Measurements from ENCODE around the gene GRK1.
"Not testable (repeated sequence)": the region's sequence is repeated elsewhere in the genome, so short reads cannot be mapped to it uniquely, and the experiment has no call there.

Gene GRK1

GRCh38 chr13:113622791-113623490, 44.1 kb upstream of the GRK1 start:
- no peaks in the 10 kb centered on the region for H3K9me3 ChIP-seq
- H3K36me3 ChIP-seq: peaks cover 45% of the 10 kb centered on the region
- DNase-seq: no peak
- H3K4me1 ChIP-seq: no peaks in the 10 kb centered on the region
- TF ChIP-seq CTCF (IDR thresholded peaks at IDR 0.05; ENCODE audit: low read depth, low read length): no peak
- no peaks in the 10 kb centered on the region for H3K27me3 ChIP-seq
- no peak overlapping the region for H3K4me3 ChIP-seq (ENCODE audit: low read depth, low read length)

DNA sequence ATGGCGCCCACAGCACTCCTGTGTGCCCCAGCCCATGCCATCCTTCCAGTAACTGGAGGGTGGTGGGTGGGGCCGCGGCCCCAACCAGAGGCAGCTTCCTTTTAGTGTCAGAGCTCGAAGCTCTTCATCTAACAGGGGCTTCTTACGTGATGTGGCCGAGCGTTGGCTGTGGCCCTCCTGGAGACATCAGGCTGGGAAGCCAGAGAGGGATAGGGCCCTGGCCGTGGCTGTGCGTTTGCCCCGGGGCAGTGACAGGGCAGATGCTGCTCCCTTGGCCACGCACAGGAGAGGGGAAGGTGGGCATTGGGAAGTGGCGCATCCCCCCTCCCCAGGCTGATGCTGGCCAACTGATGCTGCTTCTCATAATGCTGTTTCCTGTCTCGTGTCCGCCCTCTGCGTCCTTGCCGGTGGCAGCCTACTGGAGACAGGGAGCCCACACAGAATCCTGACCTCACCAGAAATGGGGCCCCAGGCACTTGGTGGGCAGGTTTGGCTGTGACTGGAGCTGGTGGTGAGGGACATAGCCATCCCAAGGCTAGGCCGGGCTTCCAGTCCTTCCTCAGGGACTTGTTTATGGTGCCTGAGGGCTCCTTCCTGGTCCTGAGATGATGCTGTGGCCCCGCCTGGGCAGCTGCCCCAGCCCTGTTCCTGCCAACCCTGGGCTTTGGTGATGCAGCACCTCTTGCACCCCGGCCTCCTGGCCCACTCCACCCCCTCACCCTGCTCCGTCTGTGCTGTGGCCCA, 43.4 kb upstream of the GRK1 start:
- H3K36me3 ChIP-seq: peaks cover 48% of the 10 kb centered on the region
- DNase-seq: no peak
- H3K4me1 ChIP-seq: no peaks in the 10 kb centered on the region

DNA sequence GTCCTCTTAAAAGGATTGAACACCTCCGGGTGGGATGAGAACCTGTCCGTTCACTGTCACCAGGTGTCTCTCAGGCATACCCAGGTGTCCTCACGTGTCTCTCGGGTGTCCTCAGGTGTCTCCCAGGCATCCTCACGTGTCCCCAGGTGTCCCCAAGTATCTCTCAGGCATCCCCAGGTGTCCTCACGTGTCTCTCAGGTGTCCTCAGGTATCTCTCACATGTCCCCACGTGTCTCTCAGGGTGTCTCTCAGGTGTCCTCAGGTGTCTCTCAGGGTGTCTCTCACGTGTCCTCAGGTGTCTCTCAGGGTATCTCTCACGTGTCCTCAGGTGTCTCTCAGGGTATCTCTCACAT, 42.8 kb upstream of the GRK1 start:
- H3K9me3 ChIP-seq: no peaks in the 10 kb centered on the region
- H3K36me3 ChIP-seq: peaks cover 48% of the 10 kb centered on the region
- no peak for DNase-seq
- no peak overlapping the region for H3K4me3 ChIP-seq (ENCODE audit: low read depth, low read length)
- H3K27me3 ChIP-seq: no peaks in the 10 kb centered on the region
- H3K4me1 ChIP-seq: no peaks in the 10 kb centered on the region
- no peak for TF ChIP-seq CTCF (IDR thresholded peaks at IDR 0.05; ENCODE audit: low read depth, low read length)

More for the DNA sequence above, 43.4 kb upstream of the GRK1 start:
- no peak overlapping the region for H3K4me3 ChIP-seq (ENCODE audit: low read depth, low read length)
- no peaks in the 10 kb centered on the region for H3K9me3 ChIP-seq
- TF ChIP-seq CTCF (IDR thresholded peaks at IDR 0.05; ENCODE audit: low read depth, low read length): no peak
- no peaks in the 10 kb centered on the region for H3K27me3 ChIP-seq

GRCh38 chr13:113624640-113625304, 42.2 kb upstream of the GRK1 start:
- not testable (repeated sequence) for H3K4me1 ChIP-seq; H3K27me3 ChIP-seq; DNase-seq; H3K4me3 ChIP-seq (ENCODE audit: low read depth, low read length); H3K9me3 ChIP-seq
- peaks cover 48% of the 10 kb centered on the region for H3K36me3 ChIP-seq

GRCh38 chr13:113625965-113626721, 40.9 kb upstream of the GRK1 start:
- peaks cover 51% of the 10 kb centered on the region for H3K36me3 ChIP-seq
- TF ChIP-seq CTCF (IDR thresholded peaks at IDR 0.05; ENCODE audit: low read depth, low read length): no peak
- H3K9me3 ChIP-seq: no peaks in the 10 kb centered on the region
- DNase-seq: no peak
- H3K4me3 ChIP-seq (ENCODE audit: low read depth, low read length): no peak overlapping the region
- no peaks in the 10 kb centered on the region for H3K27me3 ChIP-seq
- no peaks in the 10 kb centered on the region for H3K4me1 ChIP-seq

DNA sequence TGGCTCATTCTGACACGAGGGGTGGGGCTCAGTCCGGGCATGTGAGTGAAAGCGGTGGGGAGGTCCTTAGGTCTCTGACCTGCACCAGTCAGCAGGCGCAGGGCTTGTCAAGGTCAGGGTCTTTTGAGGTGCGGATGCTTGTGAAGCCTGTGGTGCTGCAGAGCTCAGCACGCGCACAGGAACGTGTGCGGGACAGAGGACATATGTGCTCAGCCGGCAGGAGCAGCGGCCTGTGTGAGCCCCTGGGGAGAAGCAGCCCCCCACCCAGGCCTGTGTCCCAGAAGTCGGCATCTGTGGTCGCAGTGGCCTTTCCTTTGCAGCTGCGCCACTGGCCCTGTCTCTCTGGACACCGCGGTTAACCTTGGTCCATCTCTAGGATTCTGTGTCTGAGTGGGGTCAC, 39.9 kb upstream of the GRK1 start:
- peaks cover 60% of the 10 kb centered on the region for H3K36me3 ChIP-seq
- TF ChIP-seq CTCF (IDR thresholded peaks at IDR 0.05; ENCODE audit: low read depth, low read length): no peak
- H3K4me1 ChIP-seq: no peaks in the 10 kb centered on the region
- no peak for DNase-seq
- H3K27me3 ChIP-seq: no peaks in the 10 kb centered on the region
- no peaks in the 10 kb centered on the region for H3K9me3 ChIP-seq
- H3K4me3 ChIP-seq (ENCODE audit: low read depth, low read length): no peak overlapping the region
